Measurements from ENCODE around the gene ZBTB34.

Gene ZBTB34

GRCh38 chr9:126842220-126842842, 18.1 kb upstream of the ZBTB34 start:
- TF ChIP-seq USF1 (IDR thresholded peaks at IDR 0.05): no peak
- no peak for TF ChIP-seq NFIC (IDR thresholded peaks at IDR 0.05)

GRCh38 chr9:126842977-126843799, 17.3 kb upstream of the ZBTB34 start:
- no peak for TF ChIP-seq EGR1 (IDR thresholded peaks at IDR 0.05)
- no peak for TF ChIP-seq CEBPB (IDR thresholded peaks at IDR 0.05)
- no peak for TF ChIP-seq REST (IDR thresholded peaks at IDR 0.05; ENCODE audit: low read depth)
- no peak for TF ChIP-seq FOXM1 (IDR thresholded peaks at IDR 0.05; ENCODE audit: borderline replicate concordance, low read depth)
- TF ChIP-seq ZBTB7A (IDR thresholded peaks at IDR 0.05; ENCODE audit: low read depth): no peak
- TF ChIP-seq YY1 (IDR thresholded peaks at IDR 0.05; ENCODE audit: low read depth): no peak
- no peak for TF ChIP-seq TCF12 (IDR thresholded peaks at IDR 0.05; ENCODE audit: low read depth)
- TF ChIP-seq TEAD4 (IDR thresholded peaks at IDR 0.05): no peak
- TF ChIP-seq NFIC (IDR thresholded peaks at IDR 0.05): no peak
- no peak for TF ChIP-seq MAX (IDR thresholded peaks at IDR 0.05)
- no peak for TF ChIP-seq CREB1 (IDR thresholded peaks at IDR 0.05; ENCODE audit: low read depth)
- no peak for TF ChIP-seq RAD21 (IDR thresholded peaks at IDR 0.05; ENCODE audit: low read depth)
- TF ChIP-seq TAF1 (IDR thresholded peaks at IDR 0.05; ENCODE audit: low read depth): no peak
- TF ChIP-seq EP300 (IDR thresholded peaks at IDR 0.05; ENCODE audit: borderline replicate concordance): no peak

GRCh38 chr9:126844085-126844484, 16.4 kb upstream of the ZBTB34 start:
- TF ChIP-seq TEAD4 (IDR thresholded peaks at IDR 0.05): no peak
- no peak for TF ChIP-seq YY1 (IDR thresholded peaks at IDR 0.05; ENCODE audit: low read depth)
- TF ChIP-seq CREB1 (IDR thresholded peaks at IDR 0.05; ENCODE audit: low read depth): no peak
- no peak for TF ChIP-seq RAD21 (IDR thresholded peaks at IDR 0.05; ENCODE audit: low read depth)
- no peak for TF ChIP-seq USF1 (IDR thresholded peaks at IDR 0.05)
- TF ChIP-seq MAX (IDR thresholded peaks at IDR 0.05): no peak
- no peak for TF ChIP-seq TCF12 (IDR thresholded peaks at IDR 0.05; ENCODE audit: low read depth)
- no peak for TF ChIP-seq CEBPB (IDR thresholded peaks at IDR 0.05)
- TF ChIP-seq ZBTB7A (IDR thresholded peaks at IDR 0.05; ENCODE audit: low read depth): no peak

GRCh38 chr9:126847051-126847450, 13.4 kb upstream of the ZBTB34 start:
- TF ChIP-seq RAD21 (IDR thresholded peaks at IDR 0.05; ENCODE audit: low read depth) (no peak), EP300 (IDR thresholded peaks at IDR 0.05; ENCODE audit: borderline replicate concordance) (no peak), REST (IDR thresholded peaks at IDR 0.05; ENCODE audit: low read depth) (no peak), TCF12 (IDR thresholded peaks at IDR 0.05; ENCODE audit: low read depth) (no peak), YY1 (IDR thresholded peaks at IDR 0.05; ENCODE audit: low read depth) (no peak)

- TF ChIP-seq ZBTB7A (IDR thresholded peaks at IDR 0.05; ENCODE audit: low read depth) (no peak), CREB1 (IDR thresholded peaks at IDR 0.05; ENCODE audit: low read depth) (no peak), CEBPB (IDR thresholded peaks at IDR 0.05) (no peak), YY1 (IDR thresholded peaks at IDR 0.05; ENCODE audit: low read depth) (no peak), TEAD4 (IDR thresholded peaks at IDR 0.05) (no peak)
Measured at GRCh38 chr9:126849591-126850225, 10.7 kb upstream of the ZBTB34 start.
